Brain microvascular endothelial cell (primary cell): ENCODE measurements around the gene FAT1.

Source experiments
- DNase-seq: peaks from one replicate; pipeline ENCODE4 v3.0.0-alpha.2; 2020
- H3K27ac ChIP-seq: fragments of 250-450 bp; sonication (Bioruptor Pico); 2 replicates; pipeline ENCODE4 v1.5.1; 2020; ENCODE audit warnings: mild to moderate bottlenecking, moderate library complexity
- H3K27me3 ChIP-seq: fragments of 250-450 bp; sonication (Bioruptor Pico); replicated peaks from 2 replicates; pipeline ENCODE4 v1.5.1; 2020; ENCODE audit warnings: mild to moderate bottlenecking
- H3K36me3 ChIP-seq: fragments of 250-450 bp; sonication (Bioruptor Pico); replicated peaks from 2 replicates; pipeline ENCODE4 v1.5.1; 2020; ENCODE audit warnings: mild to moderate bottlenecking
- H3K4me3 ChIP-seq: 2 replicates; pipeline ENCODE4 v1.5.1; 2011; ENCODE audit warnings: low read depth, mild to moderate bottlenecking, control low read depth, low read length, moderate library complexity
- in situ Hi-C: cut with HindIII; loops from 2 replicates; pipeline ENCODE4 v1.10.0; 2017; ENCODE audit warnings: low sequenced_read_pairs, low pct_ligation_motif_present
- TF ChIP-seq, protein P1 (sequence below): IDR thresholded peaks from 2 replicates; pipeline ENCODE4 v1.5.1; 2011; ENCODE audit warnings: low read depth, mild to moderate bottlenecking, moderate library complexity, low read length, control low read depth, inconsistent platforms; ENCODE audit errors: missing control alignments

FAT1 gene

DNA sequence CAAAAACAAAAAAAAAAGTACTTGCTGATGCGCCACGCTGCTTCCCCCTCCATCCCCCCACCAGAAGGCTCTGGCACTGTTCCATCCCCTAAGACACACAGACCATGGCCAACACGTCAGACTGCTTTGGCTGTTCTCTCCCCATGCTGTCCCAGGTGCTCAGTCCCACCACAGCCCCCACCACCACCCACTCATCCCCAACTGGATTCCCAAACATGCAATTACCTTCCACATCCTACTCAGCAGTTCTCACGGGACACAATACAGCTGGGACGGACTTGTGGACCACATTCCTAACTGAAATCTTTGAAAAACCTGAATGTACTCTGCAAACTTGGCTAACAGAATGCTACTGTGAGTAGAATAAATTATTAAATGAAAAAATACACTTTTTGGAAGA is 8.6 kb downstream of the FAT1 start:
- Histone ChIP-seq H3K27me3 (no peaks in the 10 kb centered on the region), H3K27ac (no peak overlapping the region), H3K4me3 (no peak overlapping the region), H3K36me3 (no peaks in the 10 kb centered on the region)
- in situ Hi-C loops = no loop called here
- TF ChIP-seq, protein P1, sequence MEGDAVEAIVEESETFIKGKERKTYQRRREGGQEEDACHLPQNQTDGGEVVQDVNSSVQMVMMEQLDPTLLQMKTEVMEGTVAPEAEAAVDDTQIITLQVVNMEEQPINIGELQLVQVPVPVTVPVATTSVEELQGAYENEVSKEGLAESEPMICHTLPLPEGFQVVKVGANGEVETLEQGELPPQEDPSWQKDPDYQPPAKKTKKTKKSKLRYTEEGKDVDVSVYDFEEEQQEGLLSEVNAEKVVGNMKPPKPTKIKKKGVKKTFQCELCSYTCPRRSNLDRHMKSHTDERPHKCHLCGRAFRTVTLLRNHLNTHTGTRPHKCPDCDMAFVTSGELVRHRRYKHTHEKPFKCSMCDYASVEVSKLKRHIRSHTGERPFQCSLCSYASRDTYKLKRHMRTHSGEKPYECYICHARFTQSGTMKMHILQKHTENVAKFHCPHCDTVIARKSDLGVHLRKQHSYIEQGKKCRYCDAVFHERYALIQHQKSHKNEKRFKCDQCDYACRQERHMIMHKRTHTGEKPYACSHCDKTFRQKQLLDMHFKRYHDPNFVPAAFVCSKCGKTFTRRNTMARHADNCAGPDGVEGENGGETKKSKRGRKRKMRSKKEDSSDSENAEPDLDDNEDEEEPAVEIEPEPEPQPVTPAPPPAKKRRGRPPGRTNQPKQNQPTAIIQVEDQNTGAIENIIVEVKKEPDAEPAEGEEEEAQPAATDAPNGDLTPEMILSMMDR = no peak
- no peak for DNase-seq

DNA sequence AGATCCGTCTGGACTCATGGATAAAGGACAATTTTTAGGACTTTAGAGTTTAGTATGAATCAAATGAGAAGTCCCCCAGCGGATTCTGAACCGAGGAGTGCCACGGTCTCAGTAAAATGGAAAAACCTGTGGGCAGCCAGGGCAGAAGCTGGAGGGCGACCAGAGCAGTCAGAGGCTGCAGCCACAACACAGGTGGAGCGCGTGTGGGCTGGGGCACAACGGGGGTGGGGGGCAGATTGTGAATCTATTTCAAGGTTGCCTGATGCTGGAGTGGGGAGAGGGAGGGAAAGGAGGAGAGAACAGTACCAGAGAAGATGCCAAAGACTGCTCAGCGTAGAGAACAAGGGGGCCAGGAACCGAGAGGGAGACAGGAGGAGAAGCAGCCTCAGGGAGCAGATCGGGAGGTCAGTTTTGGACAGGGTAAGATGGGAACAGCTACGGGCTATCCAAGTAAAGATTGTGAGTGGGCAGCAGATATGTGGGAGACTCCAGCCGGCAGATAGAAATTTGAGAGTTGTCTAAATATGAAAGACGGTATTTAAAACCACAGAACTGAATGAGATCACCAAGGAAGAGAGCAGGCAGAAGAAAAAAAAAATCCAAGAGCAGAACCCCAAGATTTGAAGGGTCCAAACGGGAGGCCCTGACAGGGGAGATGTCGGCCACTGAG is 9.5 kb downstream of the FAT1 start:
- Histone ChIP-seq H3K27me3 (no peaks in the 10 kb centered on the region), H3K36me3 (peaks cover 5% of the 10 kb centered on the region), H3K4me3 (no peak overlapping the region), H3K27ac (no peak overlapping the region)
- in situ Hi-C loops = no loop called here
- TF ChIP-seq, protein P1 = no peak
- no peak for DNase-seq

DNA sequence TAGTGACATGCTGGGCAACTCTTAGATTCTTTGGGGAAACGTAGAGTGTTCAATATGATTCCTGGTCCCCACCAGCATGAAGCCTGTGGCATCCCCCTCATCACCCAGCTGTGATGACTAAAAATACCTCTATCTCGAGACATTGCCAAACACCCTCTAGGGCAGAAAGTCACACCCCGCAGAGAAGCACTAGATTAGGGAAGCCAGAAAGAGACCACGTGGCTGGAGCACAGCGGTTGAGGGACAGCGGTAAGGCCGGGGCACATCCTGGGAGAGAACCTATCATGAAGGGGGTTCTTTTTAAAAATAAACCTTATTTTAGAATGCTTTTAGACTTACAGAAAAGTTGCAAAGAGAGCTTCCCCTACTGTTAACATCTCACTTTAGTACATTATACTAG is 11.0 kb downstream of the FAT1 start:
- in situ Hi-C loops = no loop called here

DNA sequence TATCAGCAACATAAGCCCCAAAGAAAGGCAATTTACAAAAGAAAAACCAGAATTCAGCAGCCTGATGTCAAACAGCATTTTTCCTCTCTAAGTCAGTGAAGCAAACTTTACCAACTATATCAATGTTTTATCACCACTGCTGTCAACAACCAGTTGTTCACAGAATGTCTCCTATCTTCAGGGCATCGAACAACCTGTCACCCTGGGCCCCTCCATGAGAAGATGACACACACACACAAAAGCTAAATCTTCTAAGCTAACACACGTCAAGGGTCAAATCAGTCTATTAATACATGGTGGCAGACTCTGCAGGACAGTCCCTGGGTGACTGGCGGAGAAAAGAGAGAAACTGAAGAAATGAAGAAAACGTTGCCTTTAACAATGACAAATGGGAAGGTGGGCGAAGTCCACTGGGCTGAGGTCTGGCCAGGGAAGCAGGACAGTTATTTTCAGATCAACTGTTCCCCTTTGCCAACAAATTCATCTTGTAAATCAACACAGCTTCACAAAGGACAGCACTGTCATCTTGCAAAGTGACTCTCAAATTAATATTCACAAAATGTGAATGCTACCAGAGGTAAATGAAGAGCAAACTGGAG is 13.0 kb downstream of the FAT1 start:
- peaks cover 39% of the 10 kb centered on the region for H3K36me3 ChIP-seq
- DNase-seq = no peak

More for the DNA sequence above, 11.0 kb downstream of the FAT1 start:
- Histone ChIP-seq H3K36me3 (peaks cover 20% of the 10 kb centered on the region), H3K27me3 (no peaks in the 10 kb centered on the region), H3K27ac (no peak overlapping the region), H3K4me3 (no peak overlapping the region)
- TF ChIP-seq, protein P1 = no peak
- DNase-seq = peak; percentile 32

DNA sequence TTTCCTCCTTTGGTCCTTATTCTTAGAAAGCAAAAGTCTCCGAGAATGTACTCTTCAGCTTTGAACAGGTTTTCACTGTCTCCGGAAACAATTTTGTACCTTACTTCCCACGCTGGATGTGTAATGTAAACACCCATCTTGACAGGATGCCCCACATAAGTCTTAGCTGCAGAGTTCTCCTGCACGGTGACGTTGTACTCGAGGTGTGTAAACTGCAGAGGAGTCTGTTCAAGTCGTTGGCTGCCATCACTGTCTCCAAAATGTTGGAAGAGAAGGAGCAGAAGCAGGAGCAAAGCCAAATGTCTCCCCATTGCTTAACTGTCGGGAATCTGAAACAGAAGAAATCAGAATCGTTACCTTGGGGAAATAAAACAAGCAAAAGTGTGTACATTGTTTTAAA is 14.1 kb downstream of the FAT1 start:
- TF ChIP-seq, protein P1 = no peak
- Histone ChIP-seq H3K36me3 (peaks cover 45% of the 10 kb centered on the region), H3K27me3 (no peaks in the 10 kb centered on the region), H3K4me3 (no peak overlapping the region), H3K27ac (no peak overlapping the region)
- in situ Hi-C loops = no loop called here
- no peak for DNase-seq

More for the DNA sequence above, 13.0 kb downstream of the FAT1 start:
- TF ChIP-seq, protein P1 = no peak
- in situ Hi-C loops = no loop called here
- Histone ChIP-seq H3K4me3 (no peak overlapping the region), H3K27ac (no peak overlapping the region), H3K27me3 (no peaks in the 10 kb centered on the region)

DNA sequence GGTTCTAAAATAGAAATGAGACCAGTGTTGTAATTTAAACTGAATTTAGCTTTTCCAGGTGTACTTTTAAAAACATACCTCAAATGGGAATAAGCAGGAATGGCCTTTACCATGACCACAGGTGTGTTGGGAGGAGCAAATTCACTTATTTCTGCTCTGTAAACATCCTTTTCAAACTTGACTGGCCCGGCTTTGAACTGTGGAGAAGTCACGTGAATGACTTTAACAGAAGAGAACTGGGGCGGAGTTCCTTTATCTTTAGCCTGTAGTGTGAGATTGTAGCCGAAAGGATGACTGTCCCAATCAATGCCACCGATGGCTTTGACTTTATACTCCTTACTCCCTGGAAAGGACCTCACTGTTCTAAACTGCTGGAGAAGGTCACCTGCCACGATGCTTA is 15.1 kb downstream of the FAT1 start:
- TF ChIP-seq, protein P1 = no peak

More for the DNA sequence above, 15.1 kb downstream of the FAT1 start:
- Histone ChIP-seq H3K36me3 (peaks cover 45% of the 10 kb centered on the region), H3K4me3 (no peak overlapping the region), H3K27ac (no peak overlapping the region), H3K27me3 (no peaks in the 10 kb centered on the region)
- in situ Hi-C loops = no loop called here
- no peak for DNase-seq
